ENCODE data around the gene NUF2.

DNA sequence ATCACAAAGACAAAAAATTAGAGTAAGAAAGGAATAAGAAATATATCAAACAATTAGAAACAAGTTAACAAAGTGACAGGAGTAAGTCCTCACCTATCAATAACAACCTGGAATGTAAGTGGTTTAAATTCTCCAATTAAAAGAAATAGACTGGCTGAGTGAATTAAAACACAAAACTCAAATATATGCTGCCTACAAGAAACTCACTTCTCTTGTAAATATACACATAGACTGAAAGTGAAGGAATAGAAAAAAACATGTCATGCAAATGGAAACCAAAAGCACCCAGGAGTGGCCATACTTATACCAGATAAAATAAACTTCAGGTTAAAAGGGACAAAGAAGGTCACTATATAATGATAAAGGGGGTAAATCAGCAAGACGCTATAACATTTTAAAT is 43.2 kb upstream of the NUF2 start:
- TF ChIP-seq, protein P1, sequence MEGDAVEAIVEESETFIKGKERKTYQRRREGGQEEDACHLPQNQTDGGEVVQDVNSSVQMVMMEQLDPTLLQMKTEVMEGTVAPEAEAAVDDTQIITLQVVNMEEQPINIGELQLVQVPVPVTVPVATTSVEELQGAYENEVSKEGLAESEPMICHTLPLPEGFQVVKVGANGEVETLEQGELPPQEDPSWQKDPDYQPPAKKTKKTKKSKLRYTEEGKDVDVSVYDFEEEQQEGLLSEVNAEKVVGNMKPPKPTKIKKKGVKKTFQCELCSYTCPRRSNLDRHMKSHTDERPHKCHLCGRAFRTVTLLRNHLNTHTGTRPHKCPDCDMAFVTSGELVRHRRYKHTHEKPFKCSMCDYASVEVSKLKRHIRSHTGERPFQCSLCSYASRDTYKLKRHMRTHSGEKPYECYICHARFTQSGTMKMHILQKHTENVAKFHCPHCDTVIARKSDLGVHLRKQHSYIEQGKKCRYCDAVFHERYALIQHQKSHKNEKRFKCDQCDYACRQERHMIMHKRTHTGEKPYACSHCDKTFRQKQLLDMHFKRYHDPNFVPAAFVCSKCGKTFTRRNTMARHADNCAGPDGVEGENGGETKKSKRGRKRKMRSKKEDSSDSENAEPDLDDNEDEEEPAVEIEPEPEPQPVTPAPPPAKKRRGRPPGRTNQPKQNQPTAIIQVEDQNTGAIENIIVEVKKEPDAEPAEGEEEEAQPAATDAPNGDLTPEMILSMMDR (IDR thresholded peaks at IDR 0.05) = no peak
- no peak for TF ChIP-seq EP300 (IDR thresholded peaks at IDR 0.05)

Measured in upper lobe of left lung (tissue), 4 donors.